GM12872 (cell line): ENCODE results near the gene VSIG8.

Experiments used
- CTCF ChIP-seq: IDR thresholded peaks from 3 replicates; pipeline ENCODE4 v1.5.1; 2011; ENCODE audit warnings: low read depth, mild to moderate bottlenecking, low read length, moderate library complexity; ENCODE audit not compliant: insufficient read depth

VSIG8 gene

GRCh38 chr1:159862557-159862956 lies at the start of gene VSIG8:
Gene VSIG8 (minus strand): TSS chr1:159862657. CDS start chr1:159862521, 136 bp downstream.
- no peak for TF ChIP-seq CTCF

- no peak for TF ChIP-seq CTCF
Measured at GRCh38 chr1:159911326-159912070, 49.0 kb upstream of the VSIG8 start.

- no peak for TF ChIP-seq CTCF
Measured at GRCh38 chr1:159908031-159908940, 45.8 kb upstream of the VSIG8 start.

- no peak for TF ChIP-seq CTCF
Measured at GRCh38 chr1:159906960-159907359, 44.5 kb upstream of the VSIG8 start.

- no peak for TF ChIP-seq CTCF
Measured at GRCh38 chr1:159902541-159902940, 40.1 kb upstream of the VSIG8 start.

- no peak for TF ChIP-seq CTCF
Measured at GRCh38 chr1:159900755-159901360, 38.4 kb upstream of the VSIG8 start.

GRCh38 chr1:159900086-159900680 lies 37.7 kb upstream of the VSIG8 start, which contains the start of gene CFAP45:
Gene CFAP45 (minus strand): TSS chr1:159900165. CDS start chr1:159900098, 67 bp downstream.
- TF ChIP-seq CTCF = no peak
